Right ventricle myocardium inferior (tissue), 1 donor: ENCODE results near the gene CNTRL. TPM values are rescaled to one million over a fixed set of nuclear protein-coding genes. Genes with fewer than 3 reads are reported as not detected.

ENCODE experiments used
- ATAC-seq: fragments of 200-7000 bp; cut with Tn5 transposase; one replicate; pipeline ENCODE4 v1.9.1; 2020; ENCODE audit warnings: mild to moderate bottlenecking, moderate library complexity
- DNase-seq: peaks from one replicate; pipeline ENCODE4 v3.0.0; 2021; ENCODE audit errors: missing footprints
- intact Hi-C: fragments of 100-400 bp; cut with DNase I; formaldehyde crosslinking; loops from one replicate; pipeline ENCODE4 v1.11.0; 2022
- total RNA-seq: library from RNA; stranded (reverse); fragmentation: NEBNext Ultra II Directional; extraction: Animal tissue kit (Norgen Biotek cat#: 25700); gene quantifications from one replicate; pipeline ENCODE4 v1.2.1, GENCODE V29; 2021
- donor health status: DM: no; HTN: yes; CAD: no; lungs with severe emphysema.

CNTRL gene
- total RNA-seq, 1 donor from 2014 or later: 3.3 TPM

DNA sequence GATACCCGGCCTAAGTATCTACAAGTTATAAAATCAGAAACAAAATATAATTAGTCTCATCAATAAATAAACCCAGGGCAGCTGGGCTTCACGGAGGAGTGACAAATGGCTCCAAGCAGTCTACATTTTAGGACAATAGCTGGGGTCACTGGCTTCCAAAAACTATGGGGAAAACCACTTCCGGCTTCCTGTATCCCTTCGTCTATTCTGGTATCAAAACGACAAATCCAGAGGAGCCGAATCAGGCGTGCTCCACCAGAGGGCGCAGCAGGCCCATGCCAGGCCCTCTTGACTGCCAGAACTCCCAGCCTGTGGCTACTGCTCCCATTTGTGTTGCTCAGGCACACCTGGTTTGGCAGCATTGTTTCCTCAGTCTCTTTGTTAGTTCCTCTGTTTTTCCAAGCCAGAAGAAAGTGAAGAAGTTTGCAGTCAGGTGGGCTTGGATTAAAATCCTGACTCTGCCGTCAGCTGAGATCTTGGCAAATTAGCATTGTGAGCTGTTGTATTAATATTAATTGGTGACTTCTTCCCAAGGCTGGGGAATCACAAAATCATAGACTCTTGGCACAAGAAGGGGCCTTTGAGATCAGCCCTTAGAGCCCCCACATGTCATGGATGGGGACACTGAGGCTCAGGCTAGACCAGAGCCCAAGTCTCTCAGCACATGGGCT is 138.5 kb downstream of the CNTRL start:
- ATAC-seq (peak; percentile 89), DNase-seq (peak; percentile 92)
- intact Hi-C loops: loop anchor here (1.0 to 5.0 kb wide), 3 partner anchors 104 to 187 kb away; no protein-coding TSS in a partner anchor

DNA sequence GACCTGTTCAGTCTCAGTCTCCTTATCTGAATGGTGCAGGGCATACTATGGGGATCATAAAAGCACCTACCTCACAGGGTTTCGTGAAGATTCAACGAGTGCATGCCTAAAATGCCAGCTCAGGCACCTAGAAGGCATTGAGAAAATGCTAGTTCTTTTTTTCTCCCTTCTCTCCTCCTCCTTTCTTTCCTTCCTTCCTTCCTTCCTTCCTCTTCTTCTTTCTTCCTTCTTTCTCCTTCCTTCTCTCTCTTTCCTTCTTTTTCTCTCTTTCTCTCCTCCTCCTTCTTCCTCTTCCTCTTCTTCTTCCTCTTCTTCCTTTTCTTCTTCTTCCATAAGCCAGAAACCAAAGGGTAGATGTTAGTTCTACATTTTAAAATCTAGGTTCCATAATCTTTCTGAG is 139.2 kb downstream of the CNTRL start:
- intact Hi-C loops: loop anchor here (5.0 kb wide), 2 partner anchors 103 to 163 kb away; no protein-coding TSS in a partner anchor
- ATAC-seq (no peak), DNase-seq (no peak)

DNA sequence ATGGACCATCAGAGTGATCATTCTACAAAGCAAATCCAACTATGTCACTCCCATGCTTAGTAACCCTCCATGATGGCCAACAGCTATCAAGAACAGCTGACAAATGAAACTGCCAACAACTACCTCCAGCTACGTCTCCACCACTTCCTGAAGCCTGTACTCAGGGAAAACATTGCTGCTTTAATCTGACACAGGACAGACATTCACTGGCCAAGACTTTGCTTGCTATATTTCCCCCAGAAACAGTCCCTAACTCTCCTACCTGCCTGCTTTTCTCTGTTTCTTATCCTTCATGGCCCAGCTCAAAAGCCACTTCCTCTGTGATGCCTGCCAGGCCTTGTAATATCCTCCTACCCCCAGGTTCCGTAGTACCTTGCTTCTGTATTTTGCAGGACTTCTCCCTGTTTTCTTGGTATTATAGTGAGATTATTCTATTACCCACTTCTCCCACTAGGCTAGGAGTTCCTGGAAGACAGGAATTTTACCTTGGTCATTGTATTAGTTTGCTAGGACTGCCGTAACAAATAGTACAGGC is 141.6 kb downstream of the CNTRL start:
- ATAC-seq (no peak), DNase-seq (no peak)
- intact Hi-C loops: no loop called here

DNA sequence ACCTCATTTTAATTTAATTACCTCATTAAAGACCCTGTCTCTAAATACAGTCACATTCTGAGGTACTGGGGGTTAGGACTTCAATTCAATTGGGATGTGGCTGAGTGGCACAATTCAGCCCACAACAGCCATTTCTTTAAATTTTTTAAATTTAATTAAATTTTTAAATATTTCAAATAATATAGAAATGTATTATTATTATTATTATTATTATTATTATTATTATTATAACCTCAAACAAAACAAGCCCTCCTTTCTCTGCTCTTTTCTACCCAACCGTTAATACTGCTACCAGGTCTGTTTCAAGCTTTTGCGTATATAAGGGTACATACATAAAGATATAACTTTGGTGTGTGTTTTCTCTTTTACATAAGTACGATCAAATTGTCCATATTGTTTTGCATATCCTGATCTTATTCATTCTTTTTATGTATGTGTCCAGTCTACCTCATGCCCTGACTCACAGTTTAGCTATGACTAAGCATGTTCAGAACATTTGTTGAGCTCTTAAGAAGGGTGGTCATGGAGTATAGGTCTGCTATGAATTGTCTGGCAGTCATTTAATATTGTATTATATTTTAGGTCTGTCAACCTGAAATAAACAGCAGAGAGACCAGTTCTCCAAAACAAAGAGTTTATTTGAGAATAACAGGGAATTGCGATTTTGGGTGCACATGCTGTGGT is 143.0 kb downstream of the CNTRL start:
- no peak for ATAC-seq
- intact Hi-C loops: no loop called here

DNA sequence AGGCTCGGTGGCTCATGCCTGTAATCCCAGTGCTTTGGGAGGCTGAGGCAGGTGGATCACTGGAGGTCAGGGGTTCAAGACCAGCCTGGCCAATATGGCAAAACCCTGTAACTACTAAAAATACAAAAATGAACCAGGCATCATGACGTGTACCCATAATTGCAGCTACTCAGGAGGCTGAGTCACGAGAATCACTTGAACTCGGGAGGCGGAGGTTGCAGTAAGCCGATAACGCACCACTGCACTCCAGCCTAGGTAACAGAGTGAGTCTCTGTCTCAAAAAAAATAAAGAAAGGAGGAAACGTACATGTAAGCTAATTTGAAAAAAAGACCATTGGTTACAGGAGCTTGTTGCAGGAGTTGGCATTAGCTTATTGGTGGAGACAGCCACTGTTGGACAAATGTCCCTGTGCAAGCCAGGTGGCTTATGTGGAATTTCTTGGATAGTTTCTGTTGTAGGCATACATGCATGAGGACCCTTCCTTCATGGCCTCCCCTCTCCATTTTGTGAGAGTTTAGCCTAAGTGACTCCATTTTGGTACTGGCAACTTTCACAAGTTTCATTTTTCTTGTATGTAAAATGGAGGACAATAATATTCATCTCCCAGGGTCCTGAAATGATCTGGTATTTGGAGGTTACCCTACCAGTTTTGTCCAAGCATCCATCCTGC is 143.7 kb downstream of the CNTRL start:
- DNase-seq (no peak), ATAC-seq (no peak)
- intact Hi-C loops: no loop called here

More for the DNA sequence above, 143.0 kb downstream of the CNTRL start:
- no peak for DNase-seq

DNA sequence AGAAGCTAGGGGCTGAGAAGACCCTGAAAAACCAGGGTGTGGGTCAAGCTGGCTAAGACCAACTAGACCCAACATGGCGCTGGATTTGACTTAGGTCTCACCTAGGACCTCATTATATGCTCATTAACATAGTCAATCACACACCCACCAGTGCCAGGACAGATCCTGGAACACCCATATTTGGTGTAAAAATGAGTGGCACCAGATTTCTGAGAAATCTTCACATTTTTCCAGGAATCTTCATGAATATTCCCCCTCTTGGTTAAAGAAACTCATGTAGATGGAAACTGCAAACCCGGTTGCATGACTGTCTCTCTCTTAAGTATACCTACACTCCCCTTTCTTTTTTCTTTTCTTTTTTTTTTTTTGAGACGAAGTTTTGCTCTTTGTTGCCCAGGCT is 144.8 kb downstream of the CNTRL start:
- intact Hi-C loops: no loop called here
- ATAC-seq (no peak), DNase-seq (no peak)

DNA sequence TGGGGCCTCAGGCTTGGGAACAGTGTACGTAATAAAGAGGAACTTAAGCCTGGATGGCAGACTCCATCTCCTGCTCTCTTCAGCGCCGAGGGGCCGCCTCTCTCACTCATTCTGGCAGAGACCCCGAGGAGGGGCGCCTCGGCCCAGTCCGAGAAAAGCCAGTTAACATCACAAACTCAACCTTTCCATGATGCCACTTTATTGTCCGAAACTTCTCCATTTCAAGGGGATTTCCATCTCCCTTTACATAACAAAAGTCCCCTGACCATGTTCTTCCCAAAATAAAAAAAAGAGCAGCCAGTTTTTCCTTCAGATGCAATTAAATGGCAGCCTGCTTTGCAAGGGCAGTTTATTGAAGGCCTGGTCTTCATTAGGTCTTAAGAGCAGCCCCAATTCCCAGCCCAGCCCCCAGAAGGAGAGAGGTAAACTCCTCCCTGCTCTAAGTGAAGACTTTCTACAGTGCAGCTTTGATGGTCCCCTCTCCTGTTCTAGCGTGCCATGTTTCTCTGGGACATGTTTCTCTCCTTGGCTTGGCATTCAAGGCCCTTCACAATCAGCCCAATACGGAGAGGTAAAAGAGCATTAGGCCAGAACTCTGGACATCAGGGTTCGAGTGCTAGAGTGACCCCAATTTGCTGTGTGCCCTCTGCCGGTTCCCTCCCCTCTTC is 146.4 kb downstream of the CNTRL start:
- DNase-seq (no peak), ATAC-seq (no peak)
- intact Hi-C loops: no loop called here

DNA sequence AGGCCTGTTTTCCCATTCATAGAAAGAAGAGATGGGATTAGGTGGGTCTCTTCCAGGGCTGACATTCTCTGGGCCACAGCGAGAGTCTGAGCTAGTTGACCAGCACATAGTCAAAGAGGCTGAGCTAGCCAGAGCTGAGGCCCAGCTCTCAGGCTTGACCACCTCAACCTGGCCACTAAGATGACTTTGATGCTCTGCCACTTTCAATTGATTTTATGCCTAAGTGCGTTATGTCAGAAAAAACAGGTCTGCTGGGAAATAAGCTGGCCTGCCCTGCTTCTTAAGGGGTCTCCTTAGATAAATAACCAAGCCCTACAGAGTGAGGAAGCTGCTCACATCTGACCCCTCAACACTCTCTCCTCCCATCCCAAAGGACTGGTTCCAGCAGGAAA is 146.9 kb downstream of the CNTRL start:
- DNase-seq (no peak), ATAC-seq (no peak)
- intact Hi-C loops: loop anchor here (2.0 kb wide), 1 partner anchor 45 kb away; no protein-coding TSS in a partner anchor

DNA sequence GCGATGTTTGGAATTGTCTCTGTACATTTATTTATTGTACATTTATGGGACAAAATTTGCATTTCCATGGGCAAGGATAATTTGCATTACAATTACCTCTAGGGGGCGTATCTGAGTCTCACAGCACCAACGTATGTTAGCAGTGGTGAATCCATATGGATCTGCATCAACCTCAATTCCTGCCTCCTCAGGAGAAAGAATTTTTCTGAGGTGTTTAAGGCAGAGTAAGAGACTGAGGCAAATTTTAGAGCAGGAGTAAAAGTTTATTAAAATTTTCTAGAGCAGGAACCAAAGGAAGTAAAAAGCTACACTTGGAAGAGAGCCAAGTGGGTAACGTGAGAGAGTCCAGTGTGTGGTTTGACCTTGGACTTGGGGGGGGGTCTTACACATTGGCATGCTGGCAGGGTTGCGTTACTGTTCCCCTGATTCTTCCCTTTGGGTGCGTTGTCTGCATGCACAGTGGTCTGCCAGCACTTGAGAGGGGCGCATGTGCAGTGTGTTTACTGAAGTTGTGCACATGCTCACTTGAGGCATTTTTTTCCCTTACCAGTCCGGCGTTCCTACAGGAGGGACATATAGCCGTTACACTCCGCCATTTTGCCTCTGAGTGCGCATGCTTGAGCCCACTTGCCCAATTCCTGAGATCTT is 147.9 kb downstream of the CNTRL start:
- ATAC-seq: no peak
- intact Hi-C loops: loop anchor here (2.0 kb wide), 1 partner anchor 44 kb away; no protein-coding TSS in a partner anchor

DNA sequence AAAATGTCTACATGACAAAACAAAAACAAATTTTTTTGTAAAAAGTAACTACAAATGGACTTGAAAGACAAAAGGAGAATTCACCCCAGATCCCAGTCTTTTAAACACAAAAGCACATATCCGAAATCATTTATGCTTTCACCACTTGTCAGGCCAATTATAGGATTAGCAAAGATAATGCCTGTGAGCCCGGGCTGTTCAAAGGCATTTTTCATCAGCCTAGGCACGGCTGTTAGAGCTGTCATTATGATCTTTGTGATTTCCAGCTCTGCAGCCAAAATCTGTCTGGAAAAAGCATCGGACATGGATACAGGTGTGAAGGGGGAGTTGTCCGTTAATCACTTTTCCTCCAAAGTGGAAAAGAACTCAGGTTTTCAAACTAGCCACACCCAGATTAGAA is 150.5 kb downstream of the CNTRL start:
- DNase-seq: no peak
- no peak for ATAC-seq
- intact Hi-C loops: no loop called here

More for the DNA sequence above, 147.9 kb downstream of the CNTRL start:
- DNase-seq: no peak

DNA sequence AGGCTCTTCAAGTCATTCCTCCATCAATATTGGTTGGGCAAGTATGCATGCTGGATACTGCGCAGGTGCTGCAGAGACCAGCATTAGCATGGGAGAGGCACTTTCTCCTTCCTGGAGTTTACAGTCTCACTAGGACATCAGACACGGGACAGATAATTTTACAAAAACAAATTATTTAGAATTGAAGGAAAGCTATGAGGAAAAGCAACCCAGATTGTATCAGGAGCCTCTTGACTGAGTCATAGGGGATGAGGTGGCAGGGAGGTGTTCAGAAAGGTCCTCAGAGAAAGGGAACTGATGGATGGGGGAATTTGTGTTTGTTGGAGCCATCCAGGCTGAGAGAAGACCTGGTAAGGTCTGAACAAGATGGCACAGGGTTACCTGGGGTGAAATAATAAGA is 151.4 kb downstream of the CNTRL start:
- DNase-seq: no peak
- intact Hi-C loops: no loop called here
- no peak for ATAC-seq

Other genes starting within 250 kb of the CNTRL start
- 15.3 TPM for gene PSMD5, start 232.0 kb upstream of the CNTRL start, total RNA-seq
- gene PHF19, start 197.8 kb upstream of the CNTRL start, total RNA-seq: 13.2 TPM
- gene TRAF1, start 148.2 kb upstream of the CNTRL start, total RNA-seq: 2.1 TPM
- 1.6 TPM for gene C5, start 24.7 kb upstream of the CNTRL start, total RNA-seq
- 52.6 TPM for gene RAB14, start 126.9 kb downstream of the CNTRL start, total RNA-seq
- 966 TPM for gene GSN, start 193.2 kb downstream of the CNTRL start, total RNA-seq